ENCODE results near the gene R3HDM2.
"Not testable (repeated sequence)": the region's sequence is repeated elsewhere in the genome, so short reads cannot be mapped to it uniquely, and the experiment has no call there.

R3HDM2 gene

DNA sequence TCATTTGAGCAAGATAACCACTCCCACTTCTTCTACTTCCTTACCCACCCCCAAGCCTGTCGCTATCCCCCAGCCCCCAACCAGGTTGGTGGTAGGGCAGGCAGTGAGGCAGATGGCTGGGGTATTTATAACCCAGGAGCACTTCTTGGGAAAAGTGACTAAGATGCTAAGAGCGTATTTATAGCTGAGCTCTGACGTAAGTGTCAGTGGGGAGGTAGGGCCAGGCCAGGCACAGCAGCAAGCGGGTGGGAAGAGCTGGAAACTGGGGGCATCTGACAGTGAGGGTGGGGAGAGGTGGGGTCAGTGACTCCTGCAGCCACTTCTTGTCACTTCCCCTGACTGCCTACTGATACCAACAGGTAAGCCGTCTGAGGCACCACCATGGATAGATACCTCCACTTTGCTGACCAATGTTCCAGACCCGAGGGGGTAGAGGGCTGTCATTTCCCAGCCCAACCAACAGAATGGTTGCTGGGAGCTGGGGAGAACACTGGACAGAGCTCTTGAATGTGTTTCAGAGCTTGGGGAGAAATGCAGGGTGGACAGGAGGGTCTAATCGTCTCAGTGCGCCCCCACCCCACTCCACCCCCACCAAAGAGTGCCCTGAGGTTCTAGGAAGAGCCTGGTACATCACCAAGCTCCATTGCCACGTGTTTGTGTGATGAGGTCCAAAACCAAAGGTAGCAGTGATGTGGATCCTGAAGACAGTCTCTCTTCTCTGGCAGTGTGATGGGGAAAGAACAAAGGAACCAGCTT lies 21.5 kb upstream of the R3HDM2 start:
- no peak for DNase-seq

- DNase-seq: no peak
Measured at GRCh38 chr12:57451233-57451778, 20.5 kb upstream of the R3HDM2 start.

DNA sequence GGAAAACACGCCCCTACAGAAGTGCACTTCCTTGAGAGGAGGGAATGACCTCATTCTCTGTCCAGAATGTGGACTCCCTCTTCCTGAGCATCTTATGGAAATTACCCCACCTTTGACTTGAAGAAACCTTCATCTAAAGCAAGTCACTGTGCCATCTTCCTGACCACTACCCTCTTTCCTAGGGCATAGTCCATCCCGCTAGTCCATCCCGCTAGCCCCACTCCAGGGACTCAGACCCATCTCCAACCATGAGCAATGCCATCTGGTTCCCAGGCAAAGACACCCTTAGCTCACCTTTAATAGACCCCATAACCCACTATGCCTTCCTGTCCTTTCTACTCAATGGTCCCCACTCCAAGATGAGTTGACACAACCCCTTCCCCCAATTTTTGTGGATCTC lies 19.2 kb upstream of the R3HDM2 start:
- DNase-seq: no peak

- DNase-seq: no peak
Measured at GRCh38 chr12:57449375-57449774, 18.5 kb upstream of the R3HDM2 start.

GRCh38 chr12:57448669-57449068 lies 17.8 kb upstream of the R3HDM2 start:
- DNase-seq: no peak

- DNase-seq: no peak
Measured at GRCh38 chr12:57446292-57446960, 15.6 kb upstream of the R3HDM2 start.

GRCh38 chr12:57444744-57445143 lies 13.9 kb upstream of the R3HDM2 start:
- DNase-seq: no peak

GRCh38 chr12:57444337-57444736 lies 13.5 kb upstream of the R3HDM2 start:
- not testable (repeated sequence) for DNase-seq

GRCh38 chr12:57441846-57442427 lies 11.1 kb upstream of the R3HDM2 start:
- no peak for DNase-seq

- not testable (repeated sequence) for DNase-seq
Measured at GRCh38 chr12:57441393-57441792, 10.6 kb upstream of the R3HDM2 start.

- no peak for DNase-seq
Measured at GRCh38 chr12:57439762-57440266, 9.0 kb upstream of the R3HDM2 start.

- DNase-seq: no peak
Measured at GRCh38 chr12:57438400-57438799, 7.6 kb upstream of the R3HDM2 start.

- DNase-seq: no peak
Measured at GRCh38 chr12:57435293-57435692, 4.5 kb upstream of the R3HDM2 start.

DNA sequence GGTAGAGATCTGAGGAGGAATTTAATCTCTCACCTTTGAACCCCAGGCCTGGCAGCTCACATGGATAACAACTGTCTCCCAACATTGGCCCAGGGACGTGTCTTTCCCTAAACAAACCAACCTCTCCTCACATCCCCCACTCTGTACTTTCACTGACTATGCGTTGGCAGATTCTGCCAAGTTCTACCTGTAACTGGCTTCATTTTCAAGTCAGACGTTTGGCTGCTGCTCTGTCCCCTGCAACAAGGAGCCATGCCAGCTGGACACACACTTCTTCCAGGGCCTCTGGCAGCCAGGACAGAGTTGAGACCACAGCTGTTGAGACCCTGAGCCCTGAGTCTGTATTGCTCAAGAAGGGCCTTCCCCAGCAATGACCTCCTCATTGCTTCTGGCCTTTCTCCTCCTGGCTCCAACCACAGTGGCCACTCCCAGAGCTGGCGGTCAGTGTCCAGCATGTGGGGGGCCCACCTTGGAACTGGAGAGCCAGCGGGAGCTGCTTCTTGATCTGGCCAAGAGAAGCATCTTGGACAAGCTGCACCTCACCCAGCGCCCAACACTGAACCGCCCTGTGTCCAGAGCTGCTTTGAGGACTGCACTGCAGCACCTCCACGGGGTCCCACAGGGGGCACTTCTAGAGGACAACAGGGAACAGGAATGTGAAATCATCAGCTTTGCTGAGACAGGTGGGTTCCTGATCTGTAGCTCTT lies 3.8 kb upstream of the R3HDM2 start, which contains the start of gene INHBC:
INHBC (plus strand) TSS at position 268 of the 707 bp plus-strand sequence; CDS start at position 371, 103 bp downstream.
- no peak for DNase-seq

GRCh38 chr12:57433370-57433769 lies 2.5 kb upstream of the R3HDM2 start:
- no peak for DNase-seq

DNA sequence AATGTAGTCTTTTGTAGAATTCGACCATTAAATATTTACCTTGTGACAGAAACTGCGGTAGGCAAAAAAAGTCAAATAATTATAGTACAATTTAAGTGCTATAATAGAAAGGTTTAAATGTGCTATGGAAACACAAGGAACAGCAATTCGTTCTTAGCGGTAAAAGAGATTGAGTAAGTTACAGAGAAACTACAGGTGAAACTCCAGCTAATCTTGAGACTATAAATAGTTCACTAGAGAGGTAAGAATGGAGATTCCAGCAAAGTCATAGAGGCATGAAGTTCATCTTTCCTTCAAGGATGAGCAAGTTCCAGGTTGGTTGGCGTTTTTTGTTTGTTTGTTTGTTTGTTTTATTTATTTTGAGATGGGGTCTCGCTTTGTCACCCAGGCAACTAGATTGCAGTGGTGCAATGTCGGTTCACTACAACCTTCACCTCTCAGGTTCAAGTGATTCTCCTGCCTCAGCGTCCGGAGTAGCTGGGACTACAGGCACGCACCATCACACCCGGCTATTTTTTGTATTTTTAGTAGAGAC lies 878 bp upstream of the R3HDM2 start:
- no peak for DNase-seq

GRCh38 chr12:57430112-57430930 lies 522 bp downstream of the R3HDM2 start:
- peak; percentile 15 for DNase-seq

GRCh38 chr12:57429473-57430111 lies 1.3 kb downstream of the R3HDM2 start:
- no peak for DNase-seq

- DNase-seq: no peak
Measured at GRCh38 chr12:57428965-57429364, 1.9 kb downstream of the R3HDM2 start.

DNA sequence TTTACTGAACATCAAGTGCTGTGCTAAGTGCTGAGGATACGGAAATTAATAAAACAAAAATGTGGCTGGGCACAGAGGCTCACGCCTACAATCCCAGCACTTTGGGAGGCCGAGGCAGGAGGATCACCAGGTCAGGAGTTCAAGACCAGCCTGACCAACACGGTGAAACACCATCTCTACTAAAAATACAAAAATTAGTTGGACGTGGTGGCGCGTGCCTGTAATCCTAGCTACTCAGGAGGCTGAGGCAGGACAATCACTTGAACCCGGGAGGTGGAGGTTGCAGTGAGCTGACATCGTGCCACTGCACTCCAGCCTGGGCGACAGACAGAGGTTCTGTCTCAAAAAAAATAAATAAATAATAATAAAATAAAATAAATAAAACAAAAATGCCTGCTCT lies 3.9 kb downstream of the R3HDM2 start:
- not testable (repeated sequence) for DNase-seq

DNA sequence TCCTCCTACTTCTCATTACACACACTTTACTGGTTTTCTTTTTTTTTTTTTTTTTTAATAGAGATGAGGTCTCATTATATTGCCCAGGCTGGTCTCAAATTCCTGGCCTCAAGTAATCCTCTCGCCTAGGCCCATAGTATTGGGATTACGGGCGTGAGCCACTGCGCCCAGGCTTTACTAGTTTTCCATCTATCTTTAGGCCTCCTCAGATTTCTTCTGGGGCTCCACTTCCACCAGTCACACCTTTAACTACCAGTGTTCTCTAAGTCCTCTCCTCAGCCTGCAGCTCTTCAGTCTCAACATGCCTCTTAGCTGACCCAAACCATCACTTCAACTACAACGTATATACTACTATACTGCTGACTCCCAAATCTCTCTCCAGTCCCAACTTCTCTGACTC lies 10.4 kb downstream of the R3HDM2 start:
- DNase-seq: no peak

Measured in CD4-positive, alpha-beta T cell treated with Interleukin-4 for 4 hours (primary cell).